ENCODE results near the gene ZNF366. TPM values are rescaled to one million over a fixed set of nuclear protein-coding genes. Genes with fewer than 3 reads are reported as not detected.

ZNF366 gene
- total RNA-seq, 1 experiment from 2014 or later, result 0.17 TPM

- Histone ChIP-seq H3K4me1 (replicated peaks; ENCODE audit: insufficient read depth) (peaks cover 20% of the 10 kb centered on the region), H3K9me2 (ENCODE audit: insufficient read depth) (no peaks in the 10 kb centered on the region), H2AFZ (0 out of 2 replicates have a peak overlapping the region, but pooled peaks have one; percentile 1), H4K20me1 (ENCODE audit: insufficient read depth) (no peaks in the 10 kb centered on the region), H3K27ac (no peak overlapping the region), H3K9me3 (ENCODE audit: insufficient read depth, low read depth) (peaks cover 19% of the 10 kb centered on the region), H3F3A (ENCODE audit: insufficient read depth, low read depth) (no peaks in the 10 kb centered on the region), H3K79me2 (ENCODE audit: low read depth) (no peaks in the 10 kb centered on the region), H3K27me3 (ENCODE audit: insufficient read depth, low read depth) (no peaks in the 10 kb centered on the region), H3K36me3 (ENCODE audit: low read depth) (no peaks in the 10 kb centered on the region), H3K4me3 (no peak overlapping the region), H3K4me2 (no peak overlapping the region)
- no peak for DNase-seq
- TF ChIP-seq CTCF (conservative IDR thresholded peaks at IDR 0.05) (no peak), EZH2 (IDR thresholded peaks at IDR 0.05; ENCODE audit: low read depth) (no peak)
- BruUV-seq (replicated peaks), result no TSS peak
- intact Hi-C loops (cut with micrococcal nuclease; ENCODE audit: unreplicated experiment), result no loop called here
- ChIA-PET POLR2A (ENCODE audit: unreplicated experiment) (no interaction called here), CTCF (no interaction called here)
Measured at GRCh38 chr5:72519111-72519510, 11.9 kb upstream of the ZNF366 start.

GRCh38 chr5:72518001-72518683, 10.9 kb upstream of the ZNF366 start:
- Histone ChIP-seq H3F3A (ENCODE audit: insufficient read depth, low read depth) (no peaks in the 10 kb centered on the region), H3K79me2 (ENCODE audit: low read depth) (no peaks in the 10 kb centered on the region), H4K20me1 (ENCODE audit: insufficient read depth) (no peaks in the 10 kb centered on the region), H3K4me3 (no peak overlapping the region), H3K27me3 (ENCODE audit: insufficient read depth, low read depth) (no peaks in the 10 kb centered on the region), H3K9me3 (ENCODE audit: insufficient read depth, low read depth) (peaks cover 22% of the 10 kb centered on the region), H3K4me2 (no peak overlapping the region), H3K27ac (no peak overlapping the region), H3K4me1 (replicated peaks; ENCODE audit: insufficient read depth) (peaks cover 25% of the 10 kb centered on the region), H3K9me2 (ENCODE audit: insufficient read depth) (no peaks in the 10 kb centered on the region), H2AFZ (no peak overlapping the region), H3K36me3 (ENCODE audit: low read depth) (no peaks in the 10 kb centered on the region)
- POLR2A ChIA-PET (ENCODE audit: unreplicated experiment), result no interaction called here
- TF ChIP-seq EZH2 (IDR thresholded peaks at IDR 0.05; ENCODE audit: low read depth), result no peak
- no peak for TF ChIP-seq CTCF (conservative IDR thresholded peaks at IDR 0.05)
- no peak for DNase-seq
- BruUV-seq (replicated peaks), result no TSS peak
- intact Hi-C loops (cut with micrococcal nuclease; ENCODE audit: unreplicated experiment), result loop anchor here (1.0 kb wide), 1 partner anchor 66 kb away; no protein-coding TSS in a partner anchor
- CTCF ChIA-PET, result interaction anchor here (0.5 kb wide), 1 partner anchor 446 kb away, joined by 3 read pairs; no protein-coding TSS in a partner anchor

GRCh38 chr5:72516916-72517315, 9.7 kb upstream of the ZNF366 start:
- Histone ChIP-seq H3K27ac (no peak overlapping the region), H3K27me3 (ENCODE audit: insufficient read depth, low read depth) (no peaks in the 10 kb centered on the region), H3K79me2 (ENCODE audit: low read depth) (no peaks in the 10 kb centered on the region), H3K9me3 (ENCODE audit: insufficient read depth, low read depth) (peaks cover 15% of the 10 kb centered on the region), H4K20me1 (ENCODE audit: insufficient read depth) (no peaks in the 10 kb centered on the region), H3K4me2 (no peak overlapping the region), H3F3A (ENCODE audit: insufficient read depth, low read depth) (no peaks in the 10 kb centered on the region), H2AFZ (no peak overlapping the region), H3K36me3 (ENCODE audit: low read depth) (no peaks in the 10 kb centered on the region), H3K4me1 (replicated peaks; ENCODE audit: insufficient read depth) (peaks cover 38% of the 10 kb centered on the region), H3K4me3 (no peak overlapping the region), H3K9me2 (ENCODE audit: insufficient read depth) (no peaks in the 10 kb centered on the region)
- ChIA-PET CTCF (no interaction called here), POLR2A (ENCODE audit: unreplicated experiment) (no interaction called here)
- no peak for DNase-seq
- intact Hi-C loops (cut with micrococcal nuclease; ENCODE audit: unreplicated experiment), result no loop called here
- no TSS peak for BruUV-seq (replicated peaks)
- TF ChIP-seq EZH2 (IDR thresholded peaks at IDR 0.05; ENCODE audit: low read depth) (no peak), CTCF (conservative IDR thresholded peaks at IDR 0.05) (no peak)
